HEK293 (cell line): Measurements from ENCODE around the gene FAM83D.
A peak's percentile ranks its signal among the peaks of the same experiment; 100 is the strongest.

ENCODE experiments used
- AEBP2 ChIP-seq: fragments of 450-650 bp; formaldehyde crosslinking; IDR thresholded peaks from 2 replicates; pipeline ENCODE4 v1.5.1; 2016; ENCODE audit warnings: missing biosample characterization, missing genetic modification characterization, borderline replicate concordance
- BCL11B ChIP-seq: fragments of 450-650 bp; formaldehyde crosslinking; IDR thresholded peaks from 2 replicates; pipeline ENCODE4 v1.5.1; 2016; ENCODE audit warnings: low read depth, missing biosample characterization, missing genetic modification characterization
- KLF8 ChIP-seq: fragments of 450-650 bp; formaldehyde crosslinking; IDR thresholded peaks from 2 replicates; pipeline ENCODE4 v1.5.1; 2016; ENCODE audit warnings: missing biosample characterization, missing genetic modification characterization
- SP2 ChIP-seq: fragments of 450-650 bp; formaldehyde crosslinking; IDR thresholded peaks from 2 replicates; pipeline ENCODE4 v1.5.1; 2016; ENCODE audit warnings: missing biosample characterization, missing genetic modification characterization
- TSHZ1 ChIP-seq: fragments of 450-650 bp; formaldehyde crosslinking; IDR thresholded peaks from 2 replicates; pipeline ENCODE4 v1.5.1; 2016; ENCODE audit warnings: missing biosample characterization, missing genetic modification characterization, borderline replicate concordance
- ZBTB48 ChIP-seq: fragments of 450-650 bp; formaldehyde crosslinking; IDR thresholded peaks from 2 replicates; pipeline ENCODE4 v1.5.1; 2016; ENCODE audit warnings: missing biosample characterization, missing genetic modification characterization
- ZEB2 ChIP-seq: fragments of 450-650 bp; formaldehyde crosslinking; IDR thresholded peaks from 2 replicates; pipeline ENCODE4 v1.5.1; 2016; ENCODE audit warnings: missing biosample characterization, missing genetic modification characterization
- ZNF121 ChIP-seq: fragments of 450-650 bp; formaldehyde crosslinking; IDR thresholded peaks from 2 replicates; pipeline ENCODE4 v1.5.1; 2016; ENCODE audit warnings: missing biosample characterization, missing genetic modification characterization
- ZNF157 ChIP-seq: fragments of 450-650 bp; formaldehyde crosslinking; IDR thresholded peaks from 2 replicates; pipeline ENCODE4 v1.5.1; 2016; ENCODE audit warnings: missing biosample characterization, missing genetic modification characterization
- ZNF2 ChIP-seq: fragments of 450-650 bp; formaldehyde crosslinking; IDR thresholded peaks from 2 replicates; pipeline ENCODE4 v1.5.1; 2016; ENCODE audit warnings: missing biosample characterization, missing genetic modification characterization
- ZNF211 ChIP-seq: fragments of 450-650 bp; formaldehyde crosslinking; IDR thresholded peaks from 2 replicates; pipeline ENCODE4 v1.5.1; 2016; ENCODE audit warnings: low read depth, missing biosample characterization, missing genetic modification characterization
- ZNF248 ChIP-seq: fragments of 450-650 bp; formaldehyde crosslinking; IDR thresholded peaks from 2 replicates; pipeline ENCODE4 v1.5.1; 2017; ENCODE audit warnings: missing biosample characterization, missing genetic modification characterization
- ZNF311 ChIP-seq: fragments of 450-650 bp; formaldehyde crosslinking; IDR thresholded peaks from 2 replicates; pipeline ENCODE4 v1.5.1; 2017; ENCODE audit warnings: missing biosample characterization, missing genetic modification characterization, borderline replicate concordance
- ZNF354C ChIP-seq: fragments of 450-650 bp; formaldehyde crosslinking; IDR thresholded peaks from 2 replicates; pipeline ENCODE4 v1.5.1; 2016; ENCODE audit warnings: missing biosample characterization, missing genetic modification characterization, low read depth, borderline replicate concordance
- ZNF423 ChIP-seq: fragments of 450-650 bp; formaldehyde crosslinking; IDR thresholded peaks from 2 replicates; pipeline ENCODE4 v1.5.1; 2016; ENCODE audit warnings: missing biosample characterization, missing genetic modification characterization
- ZNF521 ChIP-seq: fragments of 450-650 bp; formaldehyde crosslinking; IDR thresholded peaks from 2 replicates; pipeline ENCODE4 v1.5.1; 2017; ENCODE audit warnings: missing biosample characterization, mild to moderate bottlenecking, missing genetic modification characterization
- ZNF571 ChIP-seq: fragments of 450-650 bp; formaldehyde crosslinking; IDR thresholded peaks from 2 replicates; pipeline ENCODE4 v1.5.0; 2017; ENCODE audit warnings: missing biosample characterization, missing genetic modification characterization
- ZNF626 ChIP-seq: fragments of 450-650 bp; sonication (Bioruptor Pico); formaldehyde crosslinking; IDR thresholded peaks from 2 replicates; pipeline ENCODE4 v1.5.1; 2018; ENCODE audit warnings: missing biosample characterization, missing genetic modification characterization, inconsistent platforms
- ZNF629 ChIP-seq: fragments of 450-650 bp; formaldehyde crosslinking; IDR thresholded peaks from 2 replicates; pipeline ENCODE4 v1.5.1; 2017; ENCODE audit warnings: missing biosample characterization, missing genetic modification characterization
- ZNF768 ChIP-seq: fragments of 450-650 bp; formaldehyde crosslinking; IDR thresholded peaks from 2 replicates; pipeline ENCODE4 v1.5.1; 2018; ENCODE audit warnings: missing biosample characterization, mild to moderate bottlenecking, missing genetic modification characterization
- ZNF792 ChIP-seq: fragments of 450-650 bp; formaldehyde crosslinking; IDR thresholded peaks from 2 replicates; pipeline ENCODE4 v1.5.1; 2016; ENCODE audit warnings: missing biosample characterization, missing genetic modification characterization
- TF ChIP-seq, protein P1 (sequence below): fragments of 450-650 bp; formaldehyde crosslinking; IDR thresholded peaks from 2 replicates; pipeline ENCODE4 v1.5.1; 2016; ENCODE audit warnings: missing biosample characterization, missing genetic modification characterization
- TF ChIP-seq, protein P2 (sequence below): fragments of 450-650 bp; formaldehyde crosslinking; IDR thresholded peaks from 2 replicates; pipeline ENCODE4 v1.5.1; 2016; ENCODE audit warnings: missing biosample characterization, missing genetic modification characterization, borderline replicate concordance
- TF ChIP-seq, protein P3 (sequence below): fragments of 450-650 bp; formaldehyde crosslinking; IDR thresholded peaks from 2 replicates; pipeline ENCODE4 v1.5.1; 2016; ENCODE audit warnings: missing biosample characterization, missing genetic modification characterization

The FAM83D gene

DNA sequence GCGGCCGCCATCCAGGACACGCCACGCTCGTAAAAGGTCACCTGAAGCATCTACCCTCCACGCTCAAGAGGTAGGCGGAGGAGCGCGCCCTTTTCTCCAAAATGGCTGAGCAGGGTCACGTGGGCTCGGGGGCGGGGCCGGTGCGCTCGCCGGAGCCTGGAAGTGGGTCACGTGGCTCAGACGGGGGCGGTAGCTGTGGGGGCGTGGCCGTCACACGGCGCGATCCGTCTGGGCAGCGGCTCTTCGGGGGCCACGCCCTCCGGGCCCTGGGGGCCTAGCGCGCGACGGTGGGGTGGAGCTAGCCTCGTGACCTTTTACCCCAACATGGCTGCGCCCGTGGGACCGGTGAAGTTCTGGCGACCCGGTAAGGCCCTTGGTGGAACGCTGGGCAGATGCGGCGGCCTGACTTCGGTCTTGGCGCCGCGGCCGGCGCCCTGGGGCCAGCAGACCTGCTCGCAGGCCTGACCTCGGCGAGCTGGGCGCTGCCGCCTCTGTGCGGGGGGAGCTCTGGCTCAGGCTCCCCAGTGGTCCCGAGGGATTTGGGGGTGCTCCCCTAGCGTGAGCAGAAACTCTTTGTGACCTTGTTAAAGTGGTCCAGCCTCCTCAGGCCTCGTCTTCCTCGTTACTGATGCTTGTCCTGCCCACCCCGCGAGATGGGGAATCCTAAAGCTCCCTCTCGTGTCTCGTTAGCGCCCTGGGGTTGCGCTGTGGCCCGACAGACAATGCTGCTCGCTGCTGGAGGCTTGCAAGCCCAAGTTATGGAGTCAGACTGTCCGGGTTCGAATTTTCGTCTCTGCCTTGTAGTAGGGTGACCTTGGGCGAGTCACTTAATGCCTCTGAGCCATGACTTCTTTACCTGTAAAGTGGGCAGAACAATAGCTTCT is 36.1 kb downstream of the FAM83D start, which contains the start of gene DHX35 (continued):
- TF ChIP-seq ZNF571 (no peak), SP2 (peak; percentile 85), ZBTB48 (tag by site-specific recombination) (no peak), ZNF2 (tag by site-specific recombination) (no peak), ZEB2 (peak; percentile 86), ZNF626 (no peak), ZNF311 (no peak), ZNF248 (tag by site-specific recombination) (no peak), ZNF354C (tag by site-specific recombination) (no peak), ZNF521 (tag by site-specific recombination) (no peak), KLF8 (tag by site-specific recombination) (peak; percentile 93), ZNF423 (no peak), ZNF768 (no peak), AEBP2 (tag by site-specific recombination) (no peak), ZNF211 (tag by site-specific recombination) (no peak), TSHZ1 (tag by site-specific recombination) (no peak), ZNF792 (no peak), ZNF121 (tag by site-specific recombination) (no peak), ZNF629 (tag by site-specific recombination) (0 out of 2 replicates have a peak, but pooled peaks have one; percentile 20), BCL11B (tag by site-specific recombination) (peak; percentile 54; the same call in 1 of the 2 replicates), ZNF157 (tag by site-specific recombination) (no peak)
- TF ChIP-seq, protein P1, sequence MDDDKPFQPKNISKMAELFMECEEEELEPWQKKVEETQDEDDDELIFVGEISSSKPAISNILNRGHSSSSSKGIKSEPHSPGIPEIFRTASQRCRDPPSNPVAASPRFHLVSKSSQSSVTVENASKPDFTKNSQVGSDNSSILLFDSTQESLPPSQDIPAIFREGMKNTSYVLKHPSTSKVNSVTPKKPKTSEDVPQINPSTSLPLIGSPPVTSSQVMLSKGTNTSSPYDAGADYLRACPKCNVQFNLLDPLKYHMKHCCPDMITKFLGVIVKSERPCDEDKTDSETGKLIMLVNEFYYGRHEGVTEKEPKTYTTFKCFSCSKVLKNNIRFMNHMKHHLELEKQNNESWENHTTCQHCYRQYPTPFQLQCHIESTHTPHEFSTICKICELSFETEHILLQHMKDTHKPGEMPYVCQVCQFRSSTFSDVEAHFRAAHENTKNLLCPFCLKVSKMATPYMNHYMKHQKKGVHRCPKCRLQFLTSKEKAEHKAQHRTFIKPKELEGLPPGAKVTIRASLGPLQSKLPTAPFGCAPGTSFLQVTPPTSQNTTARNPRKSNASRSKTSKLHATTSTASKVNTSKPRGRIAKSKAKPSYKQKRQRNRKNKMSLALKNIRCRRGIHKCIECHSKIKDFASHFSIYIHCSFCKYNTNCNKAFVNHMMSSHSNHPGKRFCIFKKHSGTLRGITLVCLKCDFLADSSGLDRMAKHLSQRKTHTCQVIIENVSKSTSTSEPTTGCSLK (tag by site-specific recombination), result no peak
- TF ChIP-seq, protein P2, sequence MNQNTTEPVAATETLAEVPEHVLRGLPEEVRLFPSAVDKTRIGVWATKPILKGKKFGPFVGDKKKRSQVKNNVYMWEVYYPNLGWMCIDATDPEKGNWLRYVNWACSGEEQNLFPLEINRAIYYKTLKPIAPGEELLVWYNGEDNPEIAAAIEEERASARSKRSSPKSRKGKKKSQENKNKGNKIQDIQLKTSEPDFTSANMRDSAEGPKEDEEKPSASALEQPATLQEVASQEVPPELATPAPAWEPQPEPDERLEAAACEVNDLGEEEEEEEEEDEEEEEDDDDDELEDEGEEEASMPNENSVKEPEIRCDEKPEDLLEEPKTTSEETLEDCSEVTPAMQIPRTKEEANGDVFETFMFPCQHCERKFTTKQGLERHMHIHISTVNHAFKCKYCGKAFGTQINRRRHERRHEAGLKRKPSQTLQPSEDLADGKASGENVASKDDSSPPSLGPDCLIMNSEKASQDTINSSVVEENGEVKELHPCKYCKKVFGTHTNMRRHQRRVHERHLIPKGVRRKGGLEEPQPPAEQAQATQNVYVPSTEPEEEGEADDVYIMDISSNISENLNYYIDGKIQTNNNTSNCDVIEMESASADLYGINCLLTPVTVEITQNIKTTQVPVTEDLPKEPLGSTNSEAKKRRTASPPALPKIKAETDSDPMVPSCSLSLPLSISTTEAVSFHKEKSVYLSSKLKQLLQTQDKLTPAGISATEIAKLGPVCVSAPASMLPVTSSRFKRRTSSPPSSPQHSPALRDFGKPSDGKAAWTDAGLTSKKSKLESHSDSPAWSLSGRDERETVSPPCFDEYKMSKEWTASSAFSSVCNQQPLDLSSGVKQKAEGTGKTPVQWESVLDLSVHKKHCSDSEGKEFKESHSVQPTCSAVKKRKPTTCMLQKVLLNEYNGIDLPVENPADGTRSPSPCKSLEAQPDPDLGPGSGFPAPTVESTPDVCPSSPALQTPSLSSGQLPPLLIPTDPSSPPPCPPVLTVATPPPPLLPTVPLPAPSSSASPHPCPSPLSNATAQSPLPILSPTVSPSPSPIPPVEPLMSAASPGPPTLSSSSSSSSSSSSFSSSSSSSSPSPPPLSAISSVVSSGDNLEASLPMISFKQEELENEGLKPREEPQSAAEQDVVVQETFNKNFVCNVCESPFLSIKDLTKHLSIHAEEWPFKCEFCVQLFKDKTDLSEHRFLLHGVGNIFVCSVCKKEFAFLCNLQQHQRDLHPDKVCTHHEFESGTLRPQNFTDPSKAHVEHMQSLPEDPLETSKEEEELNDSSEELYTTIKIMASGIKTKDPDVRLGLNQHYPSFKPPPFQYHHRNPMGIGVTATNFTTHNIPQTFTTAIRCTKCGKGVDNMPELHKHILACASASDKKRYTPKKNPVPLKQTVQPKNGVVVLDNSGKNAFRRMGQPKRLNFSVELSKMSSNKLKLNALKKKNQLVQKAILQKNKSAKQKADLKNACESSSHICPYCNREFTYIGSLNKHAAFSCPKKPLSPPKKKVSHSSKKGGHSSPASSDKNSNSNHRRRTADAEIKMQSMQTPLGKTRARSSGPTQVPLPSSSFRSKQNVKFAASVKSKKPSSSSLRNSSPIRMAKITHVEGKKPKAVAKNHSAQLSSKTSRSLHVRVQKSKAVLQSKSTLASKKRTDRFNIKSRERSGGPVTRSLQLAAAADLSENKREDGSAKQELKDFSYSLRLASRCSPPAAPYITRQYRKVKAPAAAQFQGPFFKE (tag by site-specific recombination), result no peak
- TF ChIP-seq, protein P3, sequence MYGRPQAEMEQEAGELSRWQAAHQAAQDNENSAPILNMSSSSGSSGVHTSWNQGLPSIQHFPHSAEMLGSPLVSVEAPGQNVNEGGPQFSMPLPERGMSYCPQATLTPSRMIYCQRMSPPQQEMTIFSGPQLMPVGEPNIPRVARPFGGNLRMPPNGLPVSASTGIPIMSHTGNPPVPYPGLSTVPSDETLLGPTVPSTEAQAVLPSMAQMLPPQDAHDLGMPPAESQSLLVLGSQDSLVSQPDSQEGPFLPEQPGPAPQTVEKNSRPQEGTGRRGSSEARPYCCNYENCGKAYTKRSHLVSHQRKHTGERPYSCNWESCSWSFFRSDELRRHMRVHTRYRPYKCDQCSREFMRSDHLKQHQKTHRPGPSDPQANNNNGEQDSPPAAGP (tag by site-specific recombination), result 0 out of 2 replicates have a peak, but pooled peaks have one; percentile 17
